K562 (cell line): ENCODE data around the gene UBE2J2. TPM values are rescaled to one million over a fixed set of nuclear protein-coding genes. Genes with fewer than 3 reads are reported as not detected.

ENCODE experiments used
- BACH1 ChIP-seq: fragments of 200-800 bp; sonication (Bioruptor generic); IDR thresholded peaks from 2 replicates; pipeline ENCODE4 v1.6.1; 2016; ENCODE audit warnings: missing genetic modification characterization, missing compliant biosample characterization
- BRD9 ChIP-seq: fragments of 450-650 bp; IDR thresholded peaks from 2 replicates; pipeline ENCODE4 v1.6.1; 2018; ENCODE audit warnings: low read depth; ENCODE audit not compliant: partially characterized antibody
- DPF2 ChIP-seq: fragments of 450-650 bp; IDR thresholded peaks from 2 replicates; pipeline ENCODE4 v1.6.1; 2016
- FOSL1 ChIP-seq: fragments of 200-800 bp; sonication (Bioruptor generic); conservative IDR thresholded peaks from 2 replicates; pipeline ENCODE4 v1.6.1; 2016; ENCODE audit warnings: missing genetic modification characterization, missing compliant biosample characterization
- FOXA3 ChIP-seq, 2 experiments: fragments of 450-650 bp in 1 of 2; sonication (generic) in 1 of 2; formaldehyde crosslinking; IDR thresholded peaks in 1 of 2; conservative IDR thresholded peaks in 1 of 2; 2 replicates each; pipeline versions ENCODE4 v1.4.0 to v1.8.0; 2020 to 2022; ENCODE audit warnings: mild to moderate bottlenecking in 2 of 2, missing genetic modification reagents in 1 of 2
- HMBOX1 ChIP-seq: sonication (generic); IDR thresholded peaks from 2 replicates; pipeline ENCODE4 v1.6.1; 2016
- HMGXB4 ChIP-seq: sonication (generic); formaldehyde crosslinking; IDR thresholded peaks from 2 replicates; pipeline ENCODE4 v1.8.1; 2023; ENCODE audit warnings: mild to moderate bottlenecking, missing genetic modification reagents
- MEF2D ChIP-seq: conservative IDR thresholded peaks from 2 replicates; pipeline ENCODE4 v1.6.1; 2016; ENCODE audit warnings: low read depth, missing genetic modification characterization, missing compliant biosample characterization
- RBM22 ChIP-seq: fragments of 200-400 bp; formaldehyde crosslinking; IDR thresholded peaks from 2 replicates; pipeline ENCODE4 v1.6.1; 2018; ENCODE audit warnings: low read length, low read depth; ENCODE audit not compliant: poor library complexity, severe bottlenecking
- RBM25 ChIP-seq: fragments of 200-400 bp; formaldehyde crosslinking; IDR thresholded peaks from 2 replicates; pipeline ENCODE4 v1.6.1; 2018; ENCODE audit warnings: low read length, low read depth, moderate library complexity; ENCODE audit not compliant: severe bottlenecking
- SMARCA5 ChIP-seq: fragments of 450-650 bp; IDR thresholded peaks from 2 replicates; pipeline ENCODE4 v1.6.1; 2016
- TCF7 ChIP-seq: sonication (generic); IDR thresholded peaks from 2 replicates; pipeline ENCODE4 v1.6.1; 2016; ENCODE audit warnings: antibody characterized with exemption, borderline replicate concordance
- XRCC5 ChIP-seq: fragments of 200-400 bp; formaldehyde crosslinking; IDR thresholded peaks from 2 replicates; pipeline ENCODE4 v1.6.1; 2017; ENCODE audit warnings: low read depth, mild to moderate bottlenecking, low read length
- ZBTB11 ChIP-seq, 3 experiments: fragments of 200-800 bp in 1 of 3; fragments of 250-450 bp in 1 of 3; fragments of 450-650 bp in 1 of 3; sonication (Bioruptor Pico) in 1 of 3; sonication (Bioruptor generic) in 1 of 3; formaldehyde crosslinking in 1 of 3; IDR thresholded peaks; 2 replicates each; pipeline versions ENCODE4 v1.6.1 to v1.8.0; 2016 to 2022; ENCODE audit warnings: mild to moderate bottlenecking in 2 of 3, missing genetic modification characterization in 2 of 3, missing compliant biosample characterization in 1 of 3, moderate library complexity in 1 of 3
- ZNF174 ChIP-seq: fragments of 250-450 bp; sonication (Bioruptor Pico); IDR thresholded peaks from 2 replicates; pipeline ENCODE4 v1.4.0; 2020; ENCODE audit warnings: mild to moderate bottlenecking
- ZNF280B ChIP-seq: fragments of 250-450 bp; sonication (Bioruptor Pico); IDR thresholded peaks from 2 replicates; pipeline ENCODE4 v1.5.1; 2021; ENCODE audit warnings: mild to moderate bottlenecking
- ZNF282 ChIP-seq: sonication (generic); formaldehyde crosslinking; IDR thresholded peaks from 2 replicates; pipeline ENCODE4 v1.8.1; 2023; ENCODE audit warnings: missing genetic modification reagents
- ZNF75A ChIP-seq: fragments of 450-650 bp; formaldehyde crosslinking; IDR thresholded peaks from 2 replicates; pipeline ENCODE4 v1.4.0; 2020; ENCODE audit warnings: mild to moderate bottlenecking
- ZNF766 ChIP-seq: fragments of 200-800 bp; sonication (Bioruptor generic); conservative IDR thresholded peaks from 2 replicates; pipeline ENCODE4 v1.6.1; 2016; ENCODE audit warnings: missing genetic modification characterization, missing compliant biosample characterization
- ZNF780A ChIP-seq: fragments of 250-450 bp; sonication (Bioruptor Pico); IDR thresholded peaks from 2 replicates; pipeline ENCODE4 v1.5.0; 2021; ENCODE audit warnings: mild to moderate bottlenecking
- polyA plus RNA-seq, 8 experiments: library from polyadenylated mRNA; depleted of rRNA in 4 of 8; stranded (reverse) in 5 of 8; unstranded in 3 of 8; fragments of >200 nt; fragmentation: Nextera tagmentation in 2 of 8; fragmentation: Illumina TruSeq in 1 of 8; extraction: Ambion mirVana in 2 of 8; extraction: Trizol in 1 of 8; gene quantifications; 2 replicates each; pipeline versions ENCODE4 v1.2.1 to v1.2.3, GENCODE V29; 2011 to 2014; ENCODE audit warnings: inconsistent platforms in 1 of 8, missing spikeins in 1 of 8
- total RNA-seq, 7 experiments: library from RNA; depleted of rRNA in 6 of 7; stranded (reverse); fragments of >200 nt in 6 of 7; fragmentation: Illumina TruSeq in 2 of 7; extraction: Trizol in 2 of 7; gene quantifications; 2 replicates each; pipeline versions ENCODE4 v1.2.1 to v1.2.3, GENCODE V29; 2011 to 2021; ENCODE audit warnings: low replicate concordance in 1 of 7

Gene UBE2J2
- total and polyA plus RNA-seq, 9 of the 15 experiments (the other 6 are each of a cell fraction or from before 2014, with no cell fraction given): 0.93 to 112 (median 75.5) TPM

GRCh38 chr1:1231400-1232207 is 42.0 kb downstream of the UBE2J2 start, which contains the start of gene SDF4 (continued):
- no peak for TF ChIP-seq ZNF282
- no peak for TF ChIP-seq ZNF280B (CRISPR knock-in tag)
- TF ChIP-seq ZNF780A (CRISPR knock-in tag): no peak
- TF ChIP-seq HMGXB4 (CRISPR knock-in tag): peak; percentile 85; the same call in 1 of the 2 replicates
- TF ChIP-seq FOXA3 (CRISPR knock-in tag; conservative IDR thresholded peaks at IDR 0.05 in 1 of 2, IDR thresholded peaks at IDR 0.05 in 1 of 2): peak in 1 of 2 experiments; percentile 34; a peak in 1 of 4 replicates
- no peak for TF ChIP-seq TCF7
- peak; percentile 72; the same call in 1 of the 2 replicates for TF ChIP-seq ZNF766 (CRISPR knock-in tag)
- peak; percentile 99 for TF ChIP-seq RBM25
- TF ChIP-seq BRD9: no peak
- TF ChIP-seq ZNF174 (CRISPR knock-in tag): no peak
- TF ChIP-seq DPF2: no peak
- TF ChIP-seq HMBOX1: no peak
- no peak for TF ChIP-seq SMARCA5
- peak; percentile 35; the same call in 1 of the 2 replicates for TF ChIP-seq ZNF75A (CRISPR knock-in tag)
- TF ChIP-seq BACH1 (tag): no peak
- TF ChIP-seq XRCC5: peak; percentile 60; the same call in 1 of the 2 replicates
- TF ChIP-seq MEF2D: no peak
- peak; percentile 88 for TF ChIP-seq RBM22
- peak in 2 of 3 experiments; percentile 1 to 76; a peak in 3 of 6 replicates for TF ChIP-seq ZBTB11 (CRISPR knock-in tag; IDR thresholded peaks at IDR 0.05)
- no peak; the same call in 1 of the 2 replicates for TF ChIP-seq FOSL1 (tag)
